ENCODE results near the gene SNX5.

DNA sequence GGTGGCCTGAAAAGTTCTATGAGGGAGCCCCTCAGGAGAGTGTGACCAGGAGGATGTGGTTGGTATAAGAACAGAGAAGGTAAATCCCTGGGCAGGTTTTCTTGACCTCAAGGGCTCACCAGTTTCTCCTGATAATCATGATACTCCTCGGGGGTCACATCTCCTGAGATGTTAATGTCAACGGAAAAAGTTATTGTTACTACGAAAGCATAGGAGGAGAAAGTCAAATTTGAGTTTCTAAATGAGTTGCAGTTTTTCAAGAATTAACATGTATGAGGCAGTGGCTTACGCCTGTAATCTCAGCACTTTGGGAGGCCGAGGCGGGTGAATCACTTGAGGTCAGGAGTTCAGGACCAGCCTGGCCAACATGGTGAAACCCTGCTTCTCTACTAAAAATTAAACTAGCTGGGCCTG lies 23.6 kb upstream of the SNX5 start:
- TF ChIP-seq CTCF (IDR thresholded peaks at IDR 0.05 in 2 of 3, conservative IDR thresholded peaks at IDR 0.05 in 1 of 3; ENCODE audit: borderline replicate concordance in 1 of 3, insufficient read depth in 1 of 3, low read depth in 2 of 3, low read length in 2 of 3): no peak
- TF ChIP-seq POLR2A (IDR thresholded peaks at IDR 0.05; ENCODE audit: borderline replicate concordance, extremely low read depth, insufficient read depth, insufficient read length): no peak
- TF ChIP-seq SIN3A (IDR thresholded peaks at IDR 0.05; ENCODE audit: low read depth): no peak

Measured in HCT116 (cell line).